Naive B cell (primary cell): ENCODE results near the gene KLHL11. TPM values are rescaled to one million over a fixed set of nuclear protein-coding genes. Genes with fewer than 3 reads are reported as not detected.
A peak's percentile ranks its signal among the peaks of the same experiment; 100 is the strongest.

Source experiments
- ATAC-seq, 2 donors: fragments of 150-1000 bp; cut with Tn5 transposase; 2 replicates each; pipeline ENCODE4 v1.10.0; 2021; ENCODE audit warnings: low read depth in 2 of 2, mild to moderate bottlenecking in 2 of 2, moderate library complexity in 2 of 2
- DNase-seq: peaks from one replicate; pipeline ENCODE4 v3.0.0; 2022
- H3K27ac Mint-ChIP-seq, 6 donors: one replicate each; pipeline ENCODE4 v1.8.0; 2020 to 2022; ENCODE audit warnings: mild to moderate bottlenecking in 6 of 6, mixed read lengths in 6 of 6, moderate library complexity in 5 of 6, inconsistent platforms in 2 of 6
- H3K27me3 Mint-ChIP-seq, 3 donors: one replicate each; pipeline ENCODE4 v1.8.0; 2021 to 2022; ENCODE audit warnings: mixed read lengths in 3 of 3, mild to moderate bottlenecking in 1 of 3
- H3K36me3 Mint-ChIP-seq, 2 donors: one replicate each; pipeline ENCODE4 v1.8.0; 2020 to 2022; ENCODE audit warnings: mixed read lengths in 2 of 2, inconsistent platforms in 1 of 2, mild to moderate bottlenecking in 1 of 2
- H3K4me1 Mint-ChIP-seq, 3 donors: one replicate each; pipeline ENCODE4 v1.8.0; 2020 to 2022; ENCODE audit warnings: mixed read lengths in 3 of 3, inconsistent platforms in 1 of 3, mild to moderate bottlenecking in 1 of 3, moderate library complexity in 1 of 3
- H3K4me3 Mint-ChIP-seq, 8 donors: one replicate each; pipeline ENCODE4 v1.8.0; 2020 to 2022; ENCODE audit warnings: mild to moderate bottlenecking in 8 of 8, mixed read lengths in 8 of 8, moderate library complexity in 8 of 8, inconsistent platforms in 2 of 8
- H3K9me3 Mint-ChIP-seq, 7 donors: one replicate each; pipeline ENCODE4 v1.8.0; 2020 to 2022; ENCODE audit warnings: mixed read lengths in 7 of 7, mild to moderate bottlenecking in 5 of 7, inconsistent platforms in 2 of 7, moderate library complexity in 1 of 7
- polyA plus RNA-seq, 6 donors: library from polyadenylated mRNA; unstranded; fragments of 300-500 nt; fragmentation: Illumina TruSeq; gene quantifications; one replicate each; pipeline ENCODE4 v1.2.3, GENCODE V29; 2021; ENCODE audit warnings: low read depth in 6 of 6

The KLHL11 gene
- polyA plus RNA-seq, 6 donors from 2014 or later: 3.6 to 9.8 (median 6.7) TPM

- Mint-ChIP-seq H3K4me1 (no peaks in the 10 kb centered on the region), H3K27me3 (peaks cover 0 to 16% (median 0%) of the 10 kb centered on the region in 3 donors), H3K27ac (no peak overlapping the region), H3K4me3 (peak overlapping the region in 1 of 8 donors; percentile 63), H3K36me3 (no peaks in the 10 kb centered on the region), H3K9me3 (no peaks in the 10 kb centered on the region)
- DNase-seq: no peak
- no peak for ATAC-seq
Measured at GRCh38 chr17:41822216-41823140, 42.7 kb downstream of the KLHL11 start.

GRCh38 chr17:41821776-41822175 lies 43.4 kb downstream of the KLHL11 start:
- Mint-ChIP-seq H3K27ac (no peak overlapping the region), H3K9me3 (no peaks in the 10 kb centered on the region), H3K4me3 (no peak overlapping the region), H3K4me1 (no peaks in the 10 kb centered on the region), H3K36me3 (no peaks in the 10 kb centered on the region), H3K27me3 (peaks cover 0 to 20% (median 0%) of the 10 kb centered on the region in 3 donors)
- DNase-seq (no peak), ATAC-seq (no peak)

GRCh38 chr17:41818024-41818423 lies 47.2 kb downstream of the KLHL11 start:
- Mint-ChIP-seq H3K27me3 (peaks cover 0 to 26% (median 3%) of the 10 kb centered on the region in 3 donors), H3K36me3 (no peaks in the 10 kb centered on the region), H3K4me1 (peaks cover 0 to 5% (median 3%) of the 10 kb centered on the region in 3 donors), H3K4me3 (peak overlapping the region in 1 of 8 donors; percentile 11), H3K27ac (no peak overlapping the region), H3K9me3 (no peaks in the 10 kb centered on the region)
- DNase-seq (no peak), ATAC-seq (no peak)

- Mint-ChIP-seq H3K4me1 (peaks cover 4 to 15% (median 12%) of the 10 kb centered on the region in 3 donors), H3K36me3 (no peaks in the 10 kb centered on the region), H3K9me3 (no peaks in the 10 kb centered on the region), H3K27me3 (peaks cover 0 to 35% (median 3%) of the 10 kb centered on the region in 3 donors), H3K4me3 (no peak overlapping the region), H3K27ac (no peak overlapping the region)
- DNase-seq: no peak
- ATAC-seq: no peak
Measured at GRCh38 chr17:41816637-41817320, 48.4 kb downstream of the KLHL11 start.

GRCh38 chr17:41814195-41814594 lies 51.0 kb downstream of the KLHL11 start:
- Mint-ChIP-seq H3K9me3 (no peaks in the 10 kb centered on the region), H3K27ac (no peak overlapping the region), H3K4me3 (peak overlapping the region in 3 of 8 donors; percentile 3 to 93 (median 37)), H3K27me3 (peaks cover 6 to 46% (median 10%) of the 10 kb centered on the region in 3 donors), H3K36me3 (no peaks in the 10 kb centered on the region), H3K4me1 (peaks cover 10 to 21% (median 15%) of the 10 kb centered on the region in 3 donors)
- DNase-seq: no peak
- ATAC-seq: no peak

- Mint-ChIP-seq H3K27ac (peak overlapping the region in 1 of 6 donors; percentile 7), H3K4me3 (peak overlapping the region; percentile 25 to 93 (median 58))
- DNase-seq: no peak
Measured at GRCh38 chr17:41813699-41814124, 51.5 kb downstream of the KLHL11 start.

GRCh38 chr17:41813152-41813680 lies 52.0 kb downstream of the KLHL11 start:
- peaks cover 10 to 21% (median 15%) of the 10 kb centered on the region in 3 donors for H3K4me1 Mint-ChIP-seq
- H3K4me3 Mint-ChIP-seq: peak overlapping the region in 7 of 8 donors; percentile 23 to 93 (median 69)
- peaks cover 6 to 42% (median 10%) of the 10 kb centered on the region in 3 donors for H3K27me3 Mint-ChIP-seq
- DNase-seq (no peak), ATAC-seq (no peak)
- H3K27ac Mint-ChIP-seq: peak overlapping the region in 1 of 6 donors; percentile 7
- no peaks in the 10 kb centered on the region for H3K36me3 Mint-ChIP-seq
- no peaks in the 10 kb centered on the region for H3K9me3 Mint-ChIP-seq

More at GRCh38 chr17:41813699-41814124, 51.5 kb downstream of the KLHL11 start:
- Mint-ChIP-seq H3K27me3 (peaks cover 6 to 47% (median 10%) of the 10 kb centered on the region in 3 donors), H3K9me3 (no peaks in the 10 kb centered on the region), H3K36me3 (no peaks in the 10 kb centered on the region), H3K4me1 (peaks cover 10 to 21% (median 15%) of the 10 kb centered on the region in 3 donors)
- no peak for ATAC-seq

- DNase-seq (no peak), ATAC-seq (peak in 1 of 2 donors; percentile 12)
- Mint-ChIP-seq H3K27me3 (peaks cover 6 to 38% (median 10%) of the 10 kb centered on the region in 3 donors), H3K27ac (peak within 1 kb of the TSS in 1 of 6 donors; percentile 7), H3K4me1 (peaks cover 10 to 21% (median 15%) of the 10 kb centered on the region in 3 donors), H3K4me3 (peak within 1 kb of the TSS; percentile 85 to 93 (median 91)), H3K9me3 (no peaks in the 10 kb centered on the region), H3K36me3 (no peaks in the 10 kb centered on the region)
Measured at GRCh38 chr17:41812381-41813151, 52.7 kb downstream of the KLHL11 start, which contains the start of gene FKBP10. Gene FKBP10, plus strand, starts transcription at chr17:41813004. Its CDS starts 31 bp downstream, at chr17:41813035.

GRCh38 chr17:41811549-41812380 lies 53.5 kb downstream of the KLHL11 start, which contains the start of gene P3H4:
Gene P3H4, minus strand, starts transcription at chr17:41811949. Its CDS starts 34 bp downstream, at chr17:41811915.
- H3K4me3 Mint-ChIP-seq: peak within 1 kb of the TSS; percentile 85 to 93 (median 91)
- peaks cover 6 to 34% (median 10%) of the 10 kb centered on the region in 3 donors for H3K27me3 Mint-ChIP-seq
- peaks cover 10 to 21% (median 15%) of the 10 kb centered on the region in 3 donors for H3K4me1 Mint-ChIP-seq
- H3K36me3 Mint-ChIP-seq: no peaks in the 10 kb centered on the region
- H3K27ac Mint-ChIP-seq: no peak within 1 kb of the TSS
- no peaks in the 10 kb centered on the region for H3K9me3 Mint-ChIP-seq
- peak; percentile 72 for DNase-seq
- peak; percentile 92 to 93 for ATAC-seq

GRCh38 chr17:41810659-41811548 lies 54.3 kb downstream of the KLHL11 start:
- Mint-ChIP-seq H3K9me3 (no peaks in the 10 kb centered on the region), H3K27me3 (peaks cover 6 to 34% (median 10%) of the 10 kb centered on the region in 3 donors), H3K4me1 (peaks cover 10 to 21% (median 15%) of the 10 kb centered on the region in 3 donors), H3K4me3 (peak overlapping the region; percentile 45 to 93 (median 76)), H3K27ac (no peak overlapping the region), H3K36me3 (no peaks in the 10 kb centered on the region)
- ATAC-seq: peak; percentile 42 to 44
- no peak for DNase-seq
